GM12878 (cell line): Measurements from ENCODE around the gene MAN1B1. TPM values are rescaled to one million over a fixed set of nuclear protein-coding genes. Genes with fewer than 3 reads are reported as not detected.

Experiments
- CBFB ChIP-seq: IDR thresholded peaks from 2 replicates; pipeline ENCODE4 v1.6.1; 2016; ENCODE audit warnings: antibody characterized with exemption, low read depth
- CHD1 ChIP-seq: IDR thresholded peaks from 2 replicates; pipeline ENCODE4 v1.6.1; 2012; ENCODE audit warnings: low read depth, low read length, improper control_type of control experiment
- CHD4 ChIP-seq: fragments of 200-600 bp; sonication (generic); IDR thresholded peaks from 2 replicates; pipeline ENCODE4 v1.6.1; 2016; ENCODE audit warnings: mild to moderate bottlenecking
- ESRRA ChIP-seq: IDR thresholded peaks from 2 replicates; pipeline ENCODE4 v1.6.1; 2012; ENCODE audit warnings: mild to moderate bottlenecking, low read length, improper control_type of control experiment
- EZH2 ChIP-seq: IDR thresholded peaks from 2 replicates; pipeline ENCODE4 v1.6.1; 2012; ENCODE audit warnings: low read depth, mild to moderate bottlenecking, control low read depth, inconsistent platforms, low read length, borderline replicate concordance; ENCODE audit not compliant: control insufficient read depth
- FOXM1 ChIP-seq: IDR thresholded peaks from 2 replicates; pipeline ENCODE4 v1.6.1; 2012; ENCODE audit warnings: low read depth, mild to moderate bottlenecking, inconsistent platforms, low read length, moderate library complexity
- HDGF ChIP-seq: fragments of 450-650 bp; IDR thresholded peaks from 2 replicates; pipeline ENCODE4 v1.6.1; 2016; ENCODE audit warnings: antibody characterized with exemption
- KLF5 ChIP-seq: fragments of 450-650 bp; IDR thresholded peaks from 2 replicates; pipeline ENCODE4 v1.6.1; 2014; ENCODE audit warnings: mild to moderate bottlenecking; ENCODE audit not compliant: partially characterized antibody
- POLR2A ChIP-seq: IDR thresholded peaks from 2 replicates; pipeline ENCODE4 v1.6.1; 2011; ENCODE audit warnings: low read depth, mild to moderate bottlenecking, low read length
- RBBP5 ChIP-seq: fragments of 200-600 bp; sonication (generic); conservative IDR thresholded peaks from 2 replicates; pipeline ENCODE4 v1.6.1; 2016
- SMC3 ChIP-seq: IDR thresholded peaks from 2 replicates; pipeline ENCODE4 v1.6.1; 2011; ENCODE audit warnings: low read length, improper control_type of control experiment, borderline replicate concordance
- YBX1 ChIP-seq: fragments of 450-650 bp; IDR thresholded peaks from 2 replicates; pipeline ENCODE4 v1.6.1; 2016; ENCODE audit warnings: antibody characterized with exemption
- ZBED1 ChIP-seq: IDR thresholded peaks from 2 replicates; pipeline ENCODE4 v1.6.1; 2016; ENCODE audit warnings: borderline replicate concordance
- ZBTB4 ChIP-seq: fragments of 450-650 bp; formaldehyde crosslinking; IDR thresholded peaks from 2 replicates; pipeline ENCODE4 v1.4.0; 2022; ENCODE audit warnings: mild to moderate bottlenecking, moderate library complexity
- ZNF24 ChIP-seq: fragments of 450-650 bp; IDR thresholded peaks from 2 replicates; pipeline ENCODE4 v1.6.1; 2017; ENCODE audit warnings: antibody characterized with exemption, mild to moderate bottlenecking
- ZNF274 ChIP-seq: IDR thresholded peaks from one replicate; pipeline ENCODE4 v1.8.0; 2011; ENCODE audit not compliant: insufficient read length, insufficient read depth
- ZNF622 ChIP-seq: fragments of 450-650 bp; IDR thresholded peaks from 2 replicates; pipeline ENCODE4 v1.6.1; 2017; ENCODE audit warnings: mild to moderate bottlenecking, inconsistent platforms
- polyA plus RNA-seq, 11 experiments: library from polyadenylated mRNA; depleted of rRNA in 4 of 11; unstranded in 6 of 11; stranded (reverse) in 5 of 11; fragments of >200 nt; fragmentation: Nextera tagmentation in 4 of 11; fragmentation: Illumina TruSeq in 1 of 11; extraction: Ambion mirVana in 4 of 11; extraction: Trizol in 1 of 11; gene quantifications; 1 replicate in 1 of 11; 2 replicates in 10 of 11; pipeline versions ENCODE4 v1.2.1 to v1.2.3, GENCODE V29; 2011 to 2016; ENCODE audit warnings: inconsistent platforms in 2 of 11, missing spikeins in 2 of 11, low read depth in 1 of 11
- total RNA-seq, 4 experiments: library from RNA; depleted of rRNA in 3 of 4; stranded (reverse); fragments of >200 nt in 3 of 4; fragmentation: Illumina TruSeq in 1 of 4; extraction: Trizol in 1 of 4; gene quantifications; 2 replicates each; pipeline versions ENCODE4 v1.2.1 to v1.2.3, GENCODE V29; 2013 to 2021
- TF ChIP-seq, protein P1 (sequence below): fragments of 450-650 bp; IDR thresholded peaks from 2 replicates; pipeline ENCODE4 v1.6.1; 2016; ENCODE audit warnings: mild to moderate bottlenecking
- TF ChIP-seq, protein P2 (sequence below): fragments of 450-650 bp; IDR thresholded peaks from 2 replicates; pipeline ENCODE4 v1.6.1; 2017; ENCODE audit warnings: low read depth, mild to moderate bottlenecking, moderate library complexity
- TF ChIP-seq, protein P3 (sequence below): fragments of 450-650 bp; IDR thresholded peaks from 2 replicates; pipeline ENCODE4 v1.6.1; 2018; ENCODE audit warnings: borderline replicate concordance, mild to moderate bottlenecking; ENCODE audit not compliant: partially characterized antibody
- TF ChIP-seq, protein P4 (sequence below): IDR thresholded peaks from 2 replicates; pipeline ENCODE4 v1.6.1; 2011; ENCODE audit warnings: mild to moderate bottlenecking, low read depth, low read length, moderate library complexity; ENCODE audit not compliant: insufficient replicate concordance
- TF ChIP-seq, protein P5 (sequence below): IDR thresholded peaks from 2 replicates; pipeline ENCODE4 v1.6.1; 2011; ENCODE audit warnings: low read depth, low read length, improper control_type of control experiment, borderline replicate concordance

MAN1B1 gene
- total and polyA plus RNA-seq, 10 of the 15 experiments (the other 5 are each of a cell fraction or from before 2014, with no cell fraction given): 0.71 to 34.1 (median 22.7) TPM

- TF ChIP-seq, protein P1, sequence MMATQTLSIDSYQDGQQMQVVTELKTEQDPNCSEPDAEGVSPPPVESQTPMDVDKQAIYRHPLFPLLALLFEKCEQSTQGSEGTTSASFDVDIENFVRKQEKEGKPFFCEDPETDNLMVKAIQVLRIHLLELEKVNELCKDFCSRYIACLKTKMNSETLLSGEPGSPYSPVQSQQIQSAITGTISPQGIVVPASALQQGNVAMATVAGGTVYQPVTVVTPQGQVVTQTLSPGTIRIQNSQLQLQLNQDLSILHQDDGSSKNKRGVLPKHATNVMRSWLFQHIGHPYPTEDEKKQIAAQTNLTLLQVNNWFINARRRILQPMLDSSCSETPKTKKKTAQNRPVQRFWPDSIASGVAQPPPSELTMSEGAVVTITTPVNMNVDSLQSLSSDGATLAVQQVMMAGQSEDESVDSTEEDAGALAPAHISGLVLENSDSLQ: peak; percentile 37; the same call in 1 of the 2 replicates
- TF ChIP-seq CHD4: no peak
- TF ChIP-seq ESRRA: no peak
- TF ChIP-seq, protein P2, sequence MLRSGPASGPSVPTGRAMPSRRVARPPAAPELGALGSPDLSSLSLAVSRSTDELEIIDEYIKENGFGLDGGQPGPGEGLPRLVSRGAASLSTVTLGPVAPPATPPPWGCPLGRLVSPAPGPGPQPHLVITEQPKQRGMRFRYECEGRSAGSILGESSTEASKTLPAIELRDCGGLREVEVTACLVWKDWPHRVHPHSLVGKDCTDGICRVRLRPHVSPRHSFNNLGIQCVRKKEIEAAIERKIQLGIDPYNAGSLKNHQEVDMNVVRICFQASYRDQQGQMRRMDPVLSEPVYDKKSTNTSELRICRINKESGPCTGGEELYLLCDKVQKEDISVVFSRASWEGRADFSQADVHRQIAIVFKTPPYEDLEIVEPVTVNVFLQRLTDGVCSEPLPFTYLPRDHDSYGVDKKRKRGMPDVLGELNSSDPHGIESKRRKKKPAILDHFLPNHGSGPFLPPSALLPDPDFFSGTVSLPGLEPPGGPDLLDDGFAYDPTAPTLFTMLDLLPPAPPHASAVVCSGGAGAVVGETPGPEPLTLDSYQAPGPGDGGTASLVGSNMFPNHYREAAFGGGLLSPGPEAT: peak; percentile 47; the same call in 1 of the 2 replicates
- TF ChIP-seq ZBED1: 0 out of 2 replicates have a peak, but pooled peaks have one; percentile 21
- TF ChIP-seq RBBP5: no peak
- no peak for TF ChIP-seq ZNF24
- TF ChIP-seq ZNF622: no peak
- TF ChIP-seq CHD1: no peak
- TF ChIP-seq ZNF274: no peak
- TF ChIP-seq, protein P3, sequence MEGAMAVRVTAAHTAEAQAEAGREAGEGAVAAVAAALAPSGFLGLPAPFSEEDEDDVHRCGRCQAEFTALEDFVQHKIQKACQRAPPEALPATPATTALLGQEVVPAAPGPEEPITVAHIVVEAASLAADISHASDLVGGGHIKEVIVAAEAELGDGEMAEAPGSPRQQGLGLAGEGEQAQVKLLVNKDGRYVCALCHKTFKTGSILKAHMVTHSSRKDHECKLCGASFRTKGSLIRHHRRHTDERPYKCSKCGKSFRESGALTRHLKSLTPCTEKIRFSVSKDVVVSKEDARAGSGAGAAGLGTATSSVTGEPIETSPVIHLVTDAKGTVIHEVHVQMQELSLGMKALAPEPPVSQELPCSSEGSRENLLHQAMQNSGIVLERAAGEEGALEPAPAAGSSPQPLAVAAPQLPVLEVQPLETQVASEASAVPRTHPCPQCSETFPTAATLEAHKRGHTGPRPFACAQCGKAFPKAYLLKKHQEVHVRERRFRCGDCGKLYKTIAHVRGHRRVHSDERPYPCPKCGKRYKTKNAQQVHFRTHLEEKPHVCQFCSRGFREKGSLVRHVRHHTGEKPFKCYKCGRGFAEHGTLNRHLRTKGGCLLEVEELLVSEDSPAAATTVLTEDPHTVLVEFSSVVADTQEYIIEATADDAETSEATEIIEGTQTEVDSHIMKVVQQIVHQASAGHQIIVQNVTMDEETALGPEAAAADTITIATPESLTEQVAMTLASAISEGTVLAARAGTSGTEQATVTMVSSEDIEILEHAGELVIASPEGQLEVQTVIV: no peak
- no peak for TF ChIP-seq ZBTB4 (CRISPR knock-in tag)
- no peak for TF ChIP-seq HDGF
- TF ChIP-seq, protein P4, sequence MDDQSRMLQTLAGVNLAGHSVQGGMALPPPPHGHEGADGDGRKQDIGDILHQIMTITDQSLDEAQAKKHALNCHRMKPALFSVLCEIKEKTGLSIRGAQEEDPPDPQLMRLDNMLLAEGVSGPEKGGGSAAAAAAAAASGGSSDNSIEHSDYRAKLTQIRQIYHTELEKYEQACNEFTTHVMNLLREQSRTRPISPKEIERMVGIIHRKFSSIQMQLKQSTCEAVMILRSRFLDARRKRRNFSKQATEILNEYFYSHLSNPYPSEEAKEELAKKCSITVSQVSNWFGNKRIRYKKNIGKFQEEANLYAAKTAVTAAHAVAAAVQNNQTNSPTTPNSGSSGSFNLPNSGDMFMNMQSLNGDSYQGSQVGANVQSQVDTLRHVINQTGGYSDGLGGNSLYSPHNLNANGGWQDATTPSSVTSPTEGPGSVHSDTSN: no peak
- TF ChIP-seq POLR2A: no peak
- TF ChIP-seq KLF5: no peak
- no peak for TF ChIP-seq EZH2
- TF ChIP-seq, protein P5, sequence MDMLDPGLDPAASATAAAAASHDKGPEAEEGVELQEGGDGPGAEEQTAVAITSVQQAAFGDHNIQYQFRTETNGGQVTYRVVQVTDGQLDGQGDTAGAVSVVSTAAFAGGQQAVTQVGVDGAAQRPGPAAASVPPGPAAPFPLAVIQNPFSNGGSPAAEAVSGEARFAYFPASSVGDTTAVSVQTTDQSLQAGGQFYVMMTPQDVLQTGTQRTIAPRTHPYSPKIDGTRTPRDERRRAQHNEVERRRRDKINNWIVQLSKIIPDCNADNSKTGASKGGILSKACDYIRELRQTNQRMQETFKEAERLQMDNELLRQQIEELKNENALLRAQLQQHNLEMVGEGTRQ: no peak
- TF ChIP-seq SMC3: no peak
- no peak for TF ChIP-seq CBFB
- no peak for TF ChIP-seq YBX1
- TF ChIP-seq FOXM1: no peak
Measured at GRCh38 chr9:137083394-137084004, 3.3 kb upstream of the MAN1B1 start (continued).
